HG03342 (cell line): ENCODE data around the gene CCDC201.
"Not testable (repeated sequence)": the region's sequence is repeated elsewhere in the genome, so short reads cannot be mapped to it uniquely, and the experiment has no call there.

Experiments
- ATAC-seq: cut with Tn5 transposase; IDR thresholded peaks from one replicate; pipeline ENCODE4 v1.9.1; 2021; ENCODE audit warnings: mild to moderate bottlenecking, moderate library complexity; ENCODE audit not compliant: unreplicated experiment

CCDC201 gene

GRCh38 chr7:45878457-45879144, 5.7 kb upstream of the CCDC201 start:
- no peak for ATAC-seq

GRCh38 chr7:45876519-45876918, 3.6 kb upstream of the CCDC201 start:
- ATAC-seq = no peak

GRCh38 chr7:45874408-45875131, 1.7 kb upstream of the CCDC201 start:
- ATAC-seq = no peak

- no peak for ATAC-seq
Measured at GRCh38 chr7:45873355-45873754, 473 bp upstream of the CCDC201 start.

GRCh38 chr7:45872116-45873034, 507 bp downstream of the CCDC201 start:
- no peak for ATAC-seq

GRCh38 chr7:45869426-45869825, 3.5 kb downstream of the CCDC201 start:
- no peak for ATAC-seq

- no peak for ATAC-seq
Measured at GRCh38 chr7:45867471-45867870, 5.4 kb downstream of the CCDC201 start.

- ATAC-seq = no peak
Measured at GRCh38 chr7:45865594-45866410, 7.1 kb downstream of the CCDC201 start.

- ATAC-seq = no peak
Measured at GRCh38 chr7:45863715-45864114, 9.2 kb downstream of the CCDC201 start.

GRCh38 chr7:45856888-45857287, 16.0 kb downstream of the CCDC201 start:
- not testable (repeated sequence) for ATAC-seq

GRCh38 chr7:45855680-45856079, 17.2 kb downstream of the CCDC201 start:
- not testable (repeated sequence) for ATAC-seq

GRCh38 chr7:45853491-45853890, 19.4 kb downstream of the CCDC201 start:
- ATAC-seq = not testable (repeated sequence)

- ATAC-seq = not testable (repeated sequence)
Measured at GRCh38 chr7:45852984-45853383, 19.9 kb downstream of the CCDC201 start.

- ATAC-seq = not testable (repeated sequence)
Measured at GRCh38 chr7:45848734-45849133, 24.1 kb downstream of the CCDC201 start.

- ATAC-seq = not testable (repeated sequence)
Measured at GRCh38 chr7:45846536-45846935, 26.3 kb downstream of the CCDC201 start.

- ATAC-seq = not testable (repeated sequence)
Measured at GRCh38 chr7:45841926-45842717, 30.8 kb downstream of the CCDC201 start.

- not testable (repeated sequence) for ATAC-seq
Measured at GRCh38 chr7:45838852-45839251, 34.0 kb downstream of the CCDC201 start.

GRCh38 chr7:45832433-45833177, 40.3 kb downstream of the CCDC201 start:
- ATAC-seq = not testable (repeated sequence)

GRCh38 chr7:45829846-45830245, 43.0 kb downstream of the CCDC201 start:
- ATAC-seq = not testable (repeated sequence)
